Activated B cell treated with CpG ODN at 0.5 μM for 24 hours (primary cell): ENCODE measurements around the gene TRPM7. TPM values are rescaled to one million over a fixed set of nuclear protein-coding genes. Genes with fewer than 3 reads are reported as not detected.

Source experiments
- ATAC-seq: fragments of 200-7000 bp; cut with Tn5 transposase; one replicate; pipeline ENCODE4 v1.10.0; 2021; ENCODE audit warnings: low read depth, mild to moderate bottlenecking, moderate library complexity
- CTCF ChIA-PET: fragments of 350-600 bp; sonication (Branson Sonifier 250); formaldehyde crosslinking; loops from one replicate; lab custom pipeline; 2021; ENCODE audit warnings: antibody characterized with exemption; lab: Charles Lee
- POLR2A ChIA-PET: fragments of 350-600 bp; sonication (Branson Sonifier 250); formaldehyde crosslinking; loops from one replicate; lab custom pipeline; 2021; ENCODE audit warnings: antibody characterized with exemption; lab: Charles Lee
- DNase-seq: peaks from one replicate; pipeline ENCODE4 v3.0.0; 2022
- H3K27ac Mint-ChIP-seq: one replicate; pipeline ENCODE4 v1.8.0; 2020; ENCODE audit warnings: mixed read lengths
- H3K27me3 Mint-ChIP-seq: one replicate; pipeline ENCODE4 v1.8.0; 2021; ENCODE audit warnings: mixed read lengths
- H3K36me3 Mint-ChIP-seq: one replicate; pipeline ENCODE4 v1.8.0; 2021; ENCODE audit warnings: low read depth, mixed read lengths
- H3K4me1 Mint-ChIP-seq: one replicate; pipeline ENCODE4 v1.8.0; 2021; ENCODE audit warnings: mixed read lengths
- H3K4me3 Mint-ChIP-seq: one replicate; pipeline ENCODE4 v1.8.0; 2020; ENCODE audit warnings: mild to moderate bottlenecking, mixed read lengths
- H3K9me3 Mint-ChIP-seq: one replicate; pipeline ENCODE4 v1.8.0; 2020; ENCODE audit warnings: mixed read lengths
- intact Hi-C: fragments of 100-400 bp; cut with micrococcal nuclease; formaldehyde crosslinking; loops from one replicate; pipeline ENCODE4 v1.15.1; 2024
- total RNA-seq: library from RNA; stranded (reverse); gene quantifications from 2 replicates; pipeline ENCODE4 v1.2.3, GENCODE V29; 2022
- TF ChIP-seq, protein P1 (sequence below): fragments of 200-600 bp; IDR thresholded peaks from one replicate; pipeline ENCODE4 v1.8.0; 2022; ENCODE audit warnings: antibody characterized with exemption, mild to moderate bottlenecking

Gene TRPM7, protein sequence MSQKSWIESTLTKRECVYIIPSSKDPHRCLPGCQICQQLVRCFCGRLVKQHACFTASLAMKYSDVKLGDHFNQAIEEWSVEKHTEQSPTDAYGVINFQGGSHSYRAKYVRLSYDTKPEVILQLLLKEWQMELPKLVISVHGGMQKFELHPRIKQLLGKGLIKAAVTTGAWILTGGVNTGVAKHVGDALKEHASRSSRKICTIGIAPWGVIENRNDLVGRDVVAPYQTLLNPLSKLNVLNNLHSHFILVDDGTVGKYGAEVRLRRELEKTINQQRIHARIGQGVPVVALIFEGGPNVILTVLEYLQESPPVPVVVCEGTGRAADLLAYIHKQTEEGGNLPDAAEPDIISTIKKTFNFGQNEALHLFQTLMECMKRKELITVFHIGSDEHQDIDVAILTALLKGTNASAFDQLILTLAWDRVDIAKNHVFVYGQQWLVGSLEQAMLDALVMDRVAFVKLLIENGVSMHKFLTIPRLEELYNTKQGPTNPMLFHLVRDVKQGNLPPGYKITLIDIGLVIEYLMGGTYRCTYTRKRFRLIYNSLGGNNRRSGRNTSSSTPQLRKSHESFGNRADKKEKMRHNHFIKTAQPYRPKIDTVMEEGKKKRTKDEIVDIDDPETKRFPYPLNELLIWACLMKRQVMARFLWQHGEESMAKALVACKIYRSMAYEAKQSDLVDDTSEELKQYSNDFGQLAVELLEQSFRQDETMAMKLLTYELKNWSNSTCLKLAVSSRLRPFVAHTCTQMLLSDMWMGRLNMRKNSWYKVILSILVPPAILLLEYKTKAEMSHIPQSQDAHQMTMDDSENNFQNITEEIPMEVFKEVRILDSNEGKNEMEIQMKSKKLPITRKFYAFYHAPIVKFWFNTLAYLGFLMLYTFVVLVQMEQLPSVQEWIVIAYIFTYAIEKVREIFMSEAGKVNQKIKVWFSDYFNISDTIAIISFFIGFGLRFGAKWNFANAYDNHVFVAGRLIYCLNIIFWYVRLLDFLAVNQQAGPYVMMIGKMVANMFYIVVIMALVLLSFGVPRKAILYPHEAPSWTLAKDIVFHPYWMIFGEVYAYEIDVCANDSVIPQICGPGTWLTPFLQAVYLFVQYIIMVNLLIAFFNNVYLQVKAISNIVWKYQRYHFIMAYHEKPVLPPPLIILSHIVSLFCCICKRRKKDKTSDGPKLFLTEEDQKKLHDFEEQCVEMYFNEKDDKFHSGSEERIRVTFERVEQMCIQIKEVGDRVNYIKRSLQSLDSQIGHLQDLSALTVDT (N-terminal part only)
- total RNA-seq: 59.4 and 64.7 TPM in 2 replicates

DNA sequence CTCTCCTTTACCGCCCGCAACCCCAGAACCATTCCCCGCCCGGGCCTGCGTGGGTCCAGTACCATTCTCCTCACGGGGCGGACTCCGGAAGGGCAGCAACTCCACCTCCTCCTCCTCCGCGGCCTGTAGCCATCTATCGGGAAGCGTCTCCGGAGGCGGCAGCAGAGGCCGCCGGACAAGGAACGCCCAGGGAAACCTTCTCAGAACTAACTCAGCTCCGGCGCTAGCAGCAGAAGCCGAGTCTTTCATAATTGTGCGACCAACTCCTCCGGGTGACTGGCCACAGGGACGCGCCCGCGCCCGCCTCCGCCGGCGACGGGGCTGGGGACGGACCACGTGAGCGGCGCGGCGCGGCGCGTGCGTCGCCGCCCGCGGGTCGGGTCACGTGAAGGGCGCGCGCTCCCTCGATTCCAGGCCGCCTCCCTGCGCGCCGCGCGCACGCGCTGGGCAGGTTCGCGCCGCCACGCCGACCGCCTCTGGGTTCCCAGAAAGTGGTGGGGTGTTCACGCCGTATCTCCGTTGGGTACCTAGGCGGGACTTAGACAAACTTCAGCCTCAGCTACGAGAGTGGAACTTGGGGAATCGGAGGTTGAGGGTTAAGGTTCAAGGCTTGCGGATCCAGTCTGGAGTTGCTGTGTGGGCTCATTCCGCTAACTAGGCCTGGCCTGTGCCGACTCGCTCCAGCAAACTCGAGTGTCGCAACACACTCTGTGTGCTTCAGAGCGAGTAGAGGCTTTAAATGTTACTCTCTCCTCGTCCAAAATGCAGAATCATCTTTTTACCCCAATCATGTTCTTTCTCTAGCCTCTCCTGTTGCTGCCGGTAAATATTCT lies at the start of gene TRPM7:
Gene TRPM7, minus strand, starts transcription at position 329 of the 833 bp plus-strand sequence. Its CDS starts 264 bp downstream, at position 65.
- intact Hi-C loops: loop anchor here (1.0 to 2.0 kb wide), 8 partner anchors 11 to 1876 kb away; partner anchors contain the start of genes AP4E1, CEP152, DTWD1 and FAM227B
- CTCF ChIA-PET: no interaction called here

DNA sequence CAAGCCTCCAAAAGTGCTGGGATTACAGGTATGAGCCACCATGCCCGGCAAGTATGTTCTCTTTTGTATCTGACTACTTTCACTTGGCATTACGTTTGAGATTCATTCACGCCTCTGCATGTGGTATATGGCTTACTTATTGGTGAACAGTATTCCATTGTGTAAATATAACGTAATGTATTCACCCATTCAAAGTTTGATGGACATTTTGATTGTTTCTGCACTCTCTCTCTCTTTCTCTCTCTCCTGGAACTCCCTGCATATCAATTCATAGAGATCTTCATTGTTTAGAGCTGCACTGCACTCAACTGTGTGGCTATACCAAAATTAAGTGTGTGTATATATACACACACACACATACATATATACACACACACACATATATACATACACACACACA lies 48.6 kb upstream of the TRPM7 start:
- CTCF ChIA-PET: no interaction called here

More for the DNA sequence above, at the start of gene TRPM7:
- Mint-ChIP-seq H3K36me3 (peaks cover 35% of the 10 kb centered on the region), H3K9me3 (no peaks in the 10 kb centered on the region), H3K27me3 (no peaks in the 10 kb centered on the region), H3K4me1 (peaks cover 58% of the 10 kb centered on the region), H3K27ac (peak within 1 kb of the TSS; percentile 92), H3K4me3 (peak within 1 kb of the TSS; percentile 99)
- TF ChIP-seq, protein P1, sequence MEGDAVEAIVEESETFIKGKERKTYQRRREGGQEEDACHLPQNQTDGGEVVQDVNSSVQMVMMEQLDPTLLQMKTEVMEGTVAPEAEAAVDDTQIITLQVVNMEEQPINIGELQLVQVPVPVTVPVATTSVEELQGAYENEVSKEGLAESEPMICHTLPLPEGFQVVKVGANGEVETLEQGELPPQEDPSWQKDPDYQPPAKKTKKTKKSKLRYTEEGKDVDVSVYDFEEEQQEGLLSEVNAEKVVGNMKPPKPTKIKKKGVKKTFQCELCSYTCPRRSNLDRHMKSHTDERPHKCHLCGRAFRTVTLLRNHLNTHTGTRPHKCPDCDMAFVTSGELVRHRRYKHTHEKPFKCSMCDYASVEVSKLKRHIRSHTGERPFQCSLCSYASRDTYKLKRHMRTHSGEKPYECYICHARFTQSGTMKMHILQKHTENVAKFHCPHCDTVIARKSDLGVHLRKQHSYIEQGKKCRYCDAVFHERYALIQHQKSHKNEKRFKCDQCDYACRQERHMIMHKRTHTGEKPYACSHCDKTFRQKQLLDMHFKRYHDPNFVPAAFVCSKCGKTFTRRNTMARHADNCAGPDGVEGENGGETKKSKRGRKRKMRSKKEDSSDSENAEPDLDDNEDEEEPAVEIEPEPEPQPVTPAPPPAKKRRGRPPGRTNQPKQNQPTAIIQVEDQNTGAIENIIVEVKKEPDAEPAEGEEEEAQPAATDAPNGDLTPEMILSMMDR: no peak
- POLR2A ChIA-PET: interaction anchor here (0.6 to 2.2 kb wide), 10 partner anchors 11 to 1809 kb away, joined by 3 to 10 read pairs (median 4); partner anchors contain the start of genes AP4E1, EID1, GABPB1 and USP8
- peak; percentile 80 for ATAC-seq
- peak; percentile 92 for DNase-seq

DNA sequence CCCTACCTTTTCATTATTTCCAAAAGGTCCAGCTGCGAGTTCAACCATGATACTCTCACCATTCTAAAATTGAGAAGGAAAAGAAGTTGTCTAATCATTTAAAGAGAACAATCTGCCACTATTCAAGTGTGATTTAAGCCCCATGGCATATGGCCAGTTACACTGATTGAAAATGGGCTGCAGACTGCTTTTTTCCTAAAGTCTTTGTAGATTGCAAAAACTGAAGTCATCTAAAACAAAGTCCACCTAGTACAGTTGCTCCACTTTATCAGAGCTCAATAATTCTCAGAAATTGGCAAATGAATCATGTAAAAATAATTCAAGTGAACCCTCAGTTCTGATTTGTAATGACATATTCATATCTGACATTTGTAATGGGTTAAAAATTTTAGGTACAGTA lies 39.7 kb upstream of the TRPM7 start:
- Mint-ChIP-seq H3K27ac (no peak overlapping the region), H3K9me3 (no peaks in the 10 kb centered on the region), H3K4me1 (no peaks in the 10 kb centered on the region), H3K36me3 (peaks cover 60% of the 10 kb centered on the region), H3K4me3 (no peak overlapping the region), H3K27me3 (no peaks in the 10 kb centered on the region)
- intact Hi-C loops: no loop called here
- no peak for DNase-seq
- POLR2A ChIA-PET: no interaction called here
- TF ChIP-seq, protein P1: no peak
- no peak for ATAC-seq
- CTCF ChIA-PET: no interaction called here

More for the DNA sequence above, 48.6 kb upstream of the TRPM7 start:
- TF ChIP-seq, protein P1: no peak
- Mint-ChIP-seq H3K27ac (no peak overlapping the region), H3K4me1 (no peaks in the 10 kb centered on the region), H3K36me3 (peaks cover 67% of the 10 kb centered on the region), H3K9me3 (peaks cover 2% of the 10 kb centered on the region), H3K27me3 (no peaks in the 10 kb centered on the region), H3K4me3 (no peak overlapping the region)
- no peak for DNase-seq
- no peak for ATAC-seq
- POLR2A ChIA-PET: no interaction called here
- intact Hi-C loops: no loop called here

DNA sequence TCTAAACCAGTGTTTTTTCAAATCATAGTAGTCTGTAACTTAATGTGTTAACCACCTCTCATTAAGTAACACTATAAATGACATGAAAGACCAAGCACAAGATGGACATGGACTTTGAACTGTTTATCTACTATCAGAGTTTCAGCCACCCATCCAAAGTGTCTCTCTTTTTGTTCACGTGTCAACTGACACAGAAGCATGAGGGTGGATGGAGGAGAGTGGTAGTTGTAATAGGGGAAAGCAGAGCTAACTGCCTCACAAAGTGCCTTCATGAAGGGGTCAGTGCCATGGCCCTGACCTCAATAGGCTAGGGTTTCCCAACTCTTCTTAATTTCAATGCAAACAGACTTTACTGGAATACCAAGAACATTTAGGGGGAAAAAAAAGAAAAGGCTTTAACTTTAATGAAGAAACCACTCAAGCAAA lies 32.1 kb upstream of the TRPM7 start:
- Mint-ChIP-seq H3K27ac (no peak overlapping the region), H3K4me1 (no peaks in the 10 kb centered on the region), H3K4me3 (no peak overlapping the region), H3K27me3 (no peaks in the 10 kb centered on the region), H3K9me3 (no peaks in the 10 kb centered on the region), H3K36me3 (peaks cover 58% of the 10 kb centered on the region)
- intact Hi-C loops: no loop called here
- POLR2A ChIA-PET: no interaction called here
- no peak for ATAC-seq
- no peak for DNase-seq
- TF ChIP-seq, protein P1: no peak
- CTCF ChIA-PET: no interaction called here
